ENCODE data around the gene EIF5A. TPM values are rescaled to one million over a fixed set of nuclear protein-coding genes. Genes with fewer than 3 reads are reported as not detected.
A peak's percentile ranks its signal among the peaks of the same experiment; 100 is the strongest.

EIF5A gene
- 769 to 1,493 TPM (median 948 TPM) in 3 replicates for polyA plus RNA-seq
- polyA plus RNA-seq (2011; ENCODE audit: low read depth), result 1,059 TPM
- 978 and 1,013 TPM in 2 replicates for polyA plus RNA-seq (2011; cell fraction: cytosol; rRNA removed)
- polyA plus RNA-seq (2011; cell fraction: nucleus; rRNA removed), result 468 and 536 TPM in 2 replicates
- polyA plus RNA-seq (2012; ENCODE audit: low replicate concordance), result 614 and 1,141 TPM in 2 replicates
- 884 to 1,075 TPM (median 1,030 TPM) in 3 replicates for polyA minus RNA-seq
- polyA minus RNA-seq (2011; cell fraction: cytosol; rRNA and poly(A)+ RNA removed), result 1,192 TPM
- polyA minus RNA-seq (2011; cell fraction: nucleus; rRNA and poly(A)+ RNA removed), result 194 and 269 TPM in 2 replicates

DNA sequence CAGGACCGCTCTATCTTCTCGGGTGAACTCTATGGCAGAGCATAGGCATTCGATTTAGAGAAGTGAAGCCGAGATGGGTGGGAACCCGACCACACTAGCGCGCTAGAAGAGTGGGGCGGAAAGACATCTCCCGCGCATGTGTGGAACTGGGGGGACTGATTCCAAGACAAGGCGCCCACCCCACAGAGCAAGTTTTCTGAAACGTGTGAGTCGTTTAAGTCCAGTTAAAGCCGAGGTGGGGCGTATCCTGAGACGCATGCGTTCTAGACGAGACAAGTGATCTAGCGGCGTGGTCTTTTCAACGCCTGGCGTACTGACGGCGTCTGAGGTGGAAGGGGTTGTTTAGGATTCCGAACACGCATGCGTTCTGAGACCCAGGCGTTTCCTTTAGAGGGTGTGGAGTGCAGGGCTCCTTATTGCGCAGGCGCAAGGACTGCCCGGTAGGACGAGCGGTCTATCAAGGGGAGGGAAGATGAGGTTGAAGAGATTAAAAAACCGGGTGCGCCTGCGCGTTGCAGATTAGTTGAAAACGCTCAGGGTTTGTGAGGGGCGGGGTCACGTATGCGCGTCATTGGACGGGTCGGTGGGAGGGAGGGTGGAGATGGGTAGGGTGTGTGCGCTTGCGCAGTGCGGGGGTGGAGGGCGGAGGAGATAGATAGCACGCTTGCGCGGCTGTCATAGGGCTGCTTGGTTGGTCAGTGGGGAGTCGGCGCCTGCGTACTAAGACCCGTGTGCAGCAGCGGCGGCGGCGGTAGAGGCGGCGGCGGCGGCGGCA lies at the start of gene EIF5A:
EIF5A (plus strand) TSS at position 718 of the 775 bp plus-strand sequence. CDS start 2,008 bp downstream, outside the sequence.
- Histone ChIP-seq H3K4me1 (ENCODE audit: control insufficient read depth, extremely low read depth, insufficient read depth, low read length) (peaks cover 23% of the 10 kb centered on the region), H3K79me2 (ENCODE audit: control insufficient read depth, insufficient read depth, low read length) (peaks cover 42% of the 10 kb centered on the region), H3K27me3 (ENCODE audit: control insufficient read depth, extremely low read depth, insufficient read depth, low read length) (no peaks in the 10 kb centered on the region), H3K4me3 (ENCODE audit: control insufficient read depth in 2 of 3, extremely low read depth in 1 of 3, insufficient read depth in 2 of 3, low read depth in 1 of 3, low read length in 3 of 3) (peak within 1 kb of the TSS; percentile 93 to 99 (median 95)), H3K9ac (ENCODE audit: control insufficient read depth, extremely low read depth, insufficient read depth, low read length) (peak within 1 kb of the TSS; percentile 100), H3K36me3 (ENCODE audit: control insufficient read depth in 2 of 2, extremely low read depth in 1 of 2, insufficient read depth in 2 of 2, low read length in 2 of 2) (peaks cover 20 to 30% of the 10 kb centered on the region in 2 experiments), H4K20me1 (ENCODE audit: control insufficient read depth, extremely low read depth, insufficient read depth, low read length) (peaks cover 32% of the 10 kb centered on the region), H3K27ac (ENCODE audit: control insufficient read depth, insufficient read depth, low read length) (peak within 1 kb of the TSS; percentile 99), H3K9me1 (ENCODE audit: control insufficient read depth, extremely low read depth, insufficient read depth, low read length) (no peaks in the 10 kb centered on the region), H3K4me2 (ENCODE audit: control insufficient read depth, extremely low read depth, insufficient read depth, low read depth, low read length) (peak within 1 kb of the TSS; percentile 94), H2AFZ (ENCODE audit: control insufficient read depth, low read length) (peak within 1 kb of the TSS; percentile 97), H3K9me3 (ENCODE audit: control insufficient read depth, low read depth, low read length) (no peaks in the 10 kb centered on the region)
- dilution Hi-C loops (cut with MboI; ENCODE audit: extremely low pct_ligation_motif_present, low sequenced_read_pairs), result no loop called here
- DNase-seq (ENCODE audit: low read depth, low spot score) (peak; percentile 99), FAIRE-seq (peak; percentile 94)
- TF ChIP-seq EZH2 (IDR thresholded peaks at IDR 0.05; ENCODE audit: low read length), result no peak
- TF ChIP-seq, protein P1, sequence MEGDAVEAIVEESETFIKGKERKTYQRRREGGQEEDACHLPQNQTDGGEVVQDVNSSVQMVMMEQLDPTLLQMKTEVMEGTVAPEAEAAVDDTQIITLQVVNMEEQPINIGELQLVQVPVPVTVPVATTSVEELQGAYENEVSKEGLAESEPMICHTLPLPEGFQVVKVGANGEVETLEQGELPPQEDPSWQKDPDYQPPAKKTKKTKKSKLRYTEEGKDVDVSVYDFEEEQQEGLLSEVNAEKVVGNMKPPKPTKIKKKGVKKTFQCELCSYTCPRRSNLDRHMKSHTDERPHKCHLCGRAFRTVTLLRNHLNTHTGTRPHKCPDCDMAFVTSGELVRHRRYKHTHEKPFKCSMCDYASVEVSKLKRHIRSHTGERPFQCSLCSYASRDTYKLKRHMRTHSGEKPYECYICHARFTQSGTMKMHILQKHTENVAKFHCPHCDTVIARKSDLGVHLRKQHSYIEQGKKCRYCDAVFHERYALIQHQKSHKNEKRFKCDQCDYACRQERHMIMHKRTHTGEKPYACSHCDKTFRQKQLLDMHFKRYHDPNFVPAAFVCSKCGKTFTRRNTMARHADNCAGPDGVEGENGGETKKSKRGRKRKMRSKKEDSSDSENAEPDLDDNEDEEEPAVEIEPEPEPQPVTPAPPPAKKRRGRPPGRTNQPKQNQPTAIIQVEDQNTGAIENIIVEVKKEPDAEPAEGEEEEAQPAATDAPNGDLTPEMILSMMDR (optimal IDR thresholded peaks at IDR 0.05 in 1 of 3, IDR thresholded peaks at IDR 0.05 in 1 of 3, conservative IDR thresholded peaks at IDR 0.05 in 1 of 3; ENCODE audit: extremely low read depth in 1 of 3, insufficient read depth in 2 of 3, low read length in 3 of 3), result no peak

DNA sequence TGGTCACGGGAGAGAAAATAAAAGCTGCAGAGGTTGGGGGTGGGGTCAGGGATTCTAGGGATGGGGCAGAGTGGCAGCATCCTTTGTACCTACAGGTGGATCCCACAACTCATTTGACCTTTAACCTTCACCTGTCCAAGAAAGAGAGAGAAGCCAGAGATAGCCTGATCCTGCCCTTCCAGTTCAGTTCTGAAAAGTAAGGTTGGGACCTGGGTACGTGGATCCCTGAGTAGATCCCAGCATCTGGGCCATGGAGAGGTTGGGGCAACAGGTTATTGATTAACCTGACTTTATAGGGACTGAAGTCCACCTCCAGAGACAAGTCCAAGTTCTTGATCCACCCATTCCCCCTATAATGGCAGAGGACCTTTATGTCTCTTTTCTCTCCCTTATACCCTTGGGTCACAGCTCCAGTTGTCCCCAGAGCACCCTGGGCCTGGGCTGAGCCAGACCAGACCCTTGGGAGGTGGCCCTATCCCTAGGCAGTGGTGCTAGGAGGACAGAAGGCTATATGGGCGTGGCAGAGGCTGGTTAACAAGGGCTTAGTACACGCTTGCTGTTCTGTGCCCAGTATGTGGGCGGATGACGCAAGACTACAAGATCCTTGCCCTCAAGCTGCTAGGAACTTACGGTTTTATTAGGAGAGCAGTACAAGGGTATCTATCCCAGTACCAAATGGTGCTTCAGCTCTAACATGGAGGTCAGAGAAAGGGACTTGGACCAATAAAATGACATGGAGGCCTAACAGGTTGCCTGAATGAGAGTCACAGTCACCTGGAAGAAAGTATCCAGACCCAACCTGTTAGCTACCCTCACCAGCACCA lies 48.5 kb upstream of the EIF5A start:
- no peak overlapping the region for H3K4me3 ChIP-seq (ENCODE audit: control insufficient read depth in 2 of 3, extremely low read depth in 1 of 3, insufficient read depth in 2 of 3, low read depth in 1 of 3, low read length in 3 of 3)
- H3K9me3 ChIP-seq (ENCODE audit: control insufficient read depth, low read depth, low read length), result no peaks in the 10 kb centered on the region
- H3K79me2 ChIP-seq (ENCODE audit: control insufficient read depth, insufficient read depth, low read length), result peaks cover 3% of the 10 kb centered on the region
- dilution Hi-C loops (cut with MboI; ENCODE audit: extremely low pct_ligation_motif_present, low sequenced_read_pairs), result no loop called here
- peak; percentile 82 for FAIRE-seq
- peaks cover 8 to 40% of the 10 kb centered on the region in 2 experiments for H3K36me3 ChIP-seq (ENCODE audit: control insufficient read depth in 2 of 2, extremely low read depth in 1 of 2, insufficient read depth in 2 of 2, low read length in 2 of 2)
- no peaks in the 10 kb centered on the region for H3K27me3 ChIP-seq (ENCODE audit: control insufficient read depth, extremely low read depth, insufficient read depth, low read length)
- H3K4me1 ChIP-seq (ENCODE audit: control insufficient read depth, extremely low read depth, insufficient read depth, low read length), result peaks cover 34% of the 10 kb centered on the region
- H3K4me2 ChIP-seq (ENCODE audit: control insufficient read depth, extremely low read depth, insufficient read depth, low read depth, low read length), result peak overlapping the region; percentile 27
- H3K27ac ChIP-seq (ENCODE audit: control insufficient read depth, insufficient read depth, low read length), result peak overlapping the region; percentile 46
- DNase-seq (ENCODE audit: low read depth, low spot score), result no peak
- H2AFZ ChIP-seq (ENCODE audit: control insufficient read depth, low read length), result no peak overlapping the region
- no peaks in the 10 kb centered on the region for H4K20me1 ChIP-seq (ENCODE audit: control insufficient read depth, extremely low read depth, insufficient read depth, low read length)
- H3K9ac ChIP-seq (ENCODE audit: control insufficient read depth, extremely low read depth, insufficient read depth, low read length), result peak overlapping the region; percentile 6
- no peak for TF ChIP-seq EZH2 (IDR thresholded peaks at IDR 0.05; ENCODE audit: low read length)
- TF ChIP-seq, protein P1 (optimal IDR thresholded peaks at IDR 0.05 in 1 of 3, IDR thresholded peaks at IDR 0.05 in 1 of 3, conservative IDR thresholded peaks at IDR 0.05 in 1 of 3; ENCODE audit: extremely low read depth in 1 of 3, insufficient read depth in 2 of 3, low read length in 3 of 3), result no peak
- no peaks in the 10 kb centered on the region for H3K9me1 ChIP-seq (ENCODE audit: control insufficient read depth, extremely low read depth, insufficient read depth, low read length)

Data from keratinocyte (primary cell).